Gastroesophageal sphincter (tissue), 3 donors: ENCODE measurements around the gene SNRNP70.
"Not testable (repeated sequence)": the region's sequence is repeated elsewhere in the genome, so short reads cannot be mapped to it uniquely, and the experiment has no call there.

ENCODE experiments used
- POLR2A ChIP-seq, 2 donors: fragments of 450-650 bp; IDR thresholded peaks; one replicate each; pipeline ENCODE4 v1.6.1; 2017; ENCODE audit warnings: antibody characterized with exemption in 2 of 2, mild to moderate bottlenecking in 2 of 2, moderate library complexity in 1 of 2
- TF ChIP-seq, protein P1 (sequence below), 4 experiments: fragments of 200-600 bp in 2 of 4; fragments of 450-650 bp in 2 of 4; sonication (generic) in 1 of 4; IDR thresholded peaks; one replicate each; pipeline ENCODE4 v1.5.1; 2017 to 2019; ENCODE audit warnings: antibody characterized with exemption in 4 of 4, mild to moderate bottlenecking in 2 of 4, moderate library complexity in 2 of 4

- TF ChIP-seq, protein P1, sequence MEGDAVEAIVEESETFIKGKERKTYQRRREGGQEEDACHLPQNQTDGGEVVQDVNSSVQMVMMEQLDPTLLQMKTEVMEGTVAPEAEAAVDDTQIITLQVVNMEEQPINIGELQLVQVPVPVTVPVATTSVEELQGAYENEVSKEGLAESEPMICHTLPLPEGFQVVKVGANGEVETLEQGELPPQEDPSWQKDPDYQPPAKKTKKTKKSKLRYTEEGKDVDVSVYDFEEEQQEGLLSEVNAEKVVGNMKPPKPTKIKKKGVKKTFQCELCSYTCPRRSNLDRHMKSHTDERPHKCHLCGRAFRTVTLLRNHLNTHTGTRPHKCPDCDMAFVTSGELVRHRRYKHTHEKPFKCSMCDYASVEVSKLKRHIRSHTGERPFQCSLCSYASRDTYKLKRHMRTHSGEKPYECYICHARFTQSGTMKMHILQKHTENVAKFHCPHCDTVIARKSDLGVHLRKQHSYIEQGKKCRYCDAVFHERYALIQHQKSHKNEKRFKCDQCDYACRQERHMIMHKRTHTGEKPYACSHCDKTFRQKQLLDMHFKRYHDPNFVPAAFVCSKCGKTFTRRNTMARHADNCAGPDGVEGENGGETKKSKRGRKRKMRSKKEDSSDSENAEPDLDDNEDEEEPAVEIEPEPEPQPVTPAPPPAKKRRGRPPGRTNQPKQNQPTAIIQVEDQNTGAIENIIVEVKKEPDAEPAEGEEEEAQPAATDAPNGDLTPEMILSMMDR (IDR thresholded peaks at IDR 0.05): not testable (repeated sequence)
- TF ChIP-seq POLR2A (IDR thresholded peaks at IDR 0.05): not testable (repeated sequence)
Measured at GRCh38 chr19:49042666-49043065, 42.6 kb upstream of the SNRNP70 start.
